Mesendoderm (in vitro differentiated cells): ENCODE data around the gene SIGLEC11.

Source experiments
- DNase-seq: peaks from one replicate; pipeline ENCODE4 v3.0.0; 2013
- H2AK5ac ChIP-seq: 2 replicates; pipeline ENCODE4 v1.6.1; 2013; ENCODE audit warnings: low read length, inconsistent platforms
- H2BK120ac ChIP-seq: 2 replicates; pipeline ENCODE4 v1.6.1; 2013; ENCODE audit warnings: low read depth, mild to moderate bottlenecking, low read length, moderate library complexity, mixed read lengths
- H2BK15ac ChIP-seq: replicated peaks from 2 replicates; pipeline ENCODE4 v1.6.1; 2013; ENCODE audit warnings: low read depth, mild to moderate bottlenecking, moderate library complexity
- H2BK5ac ChIP-seq: 2 replicates; pipeline ENCODE4 v1.6.1; 2013; ENCODE audit warnings: low read length, inconsistent platforms
- H3K18ac ChIP-seq: 2 replicates; pipeline ENCODE4 v1.6.1; 2013; ENCODE audit warnings: mild to moderate bottlenecking, low read length, mixed read lengths
- H3K23ac ChIP-seq: one replicate; pipeline ENCODE4 v1.6.1; 2013; ENCODE audit warnings: low read length
- H3K27ac ChIP-seq: 2 replicates; pipeline ENCODE4 v1.5.1; 2013; ENCODE audit warnings: low read depth, mild to moderate bottlenecking, inconsistent platforms, low read length, moderate library complexity
- H3K27me3 ChIP-seq: 2 replicates; pipeline ENCODE4 v1.6.1; 2013; ENCODE audit warnings: low read length, control low read depth, mild to moderate bottlenecking, inconsistent platforms; ENCODE audit not compliant: insufficient read depth, poor library complexity
- H3K36me3 ChIP-seq: 2 replicates; pipeline ENCODE4 v1.6.1; 2013; ENCODE audit warnings: low read length, inconsistent platforms; ENCODE audit not compliant: control insufficient read depth, insufficient read depth
- H3K4ac ChIP-seq: one replicate; pipeline ENCODE4 v1.6.1; 2013; ENCODE audit warnings: low read depth, mild to moderate bottlenecking, low read length, moderate library complexity
- H3K4me1 ChIP-seq: 2 replicates; pipeline ENCODE4 v1.6.1; 2013; ENCODE audit warnings: low read depth, low read length, inconsistent platforms; ENCODE audit not compliant: control insufficient read depth
- H3K4me2 ChIP-seq: 2 replicates; pipeline ENCODE4 v1.6.1; 2013; ENCODE audit warnings: low read length
- H3K4me3 ChIP-seq: 2 replicates; pipeline ENCODE4 v1.5.1; 2013; ENCODE audit warnings: mild to moderate bottlenecking, low read length
- H3K56ac ChIP-seq: one replicate; pipeline ENCODE4 v1.6.1; 2013; ENCODE audit warnings: low read length
- H3K79me1 ChIP-seq: 2 replicates; pipeline ENCODE4 v1.6.1; 2013; ENCODE audit warnings: low read length, inconsistent platforms
- H3K79me2 ChIP-seq: 2 replicates; pipeline ENCODE4 v1.6.1; 2013; ENCODE audit warnings: mild to moderate bottlenecking, low read length; ENCODE audit not compliant: control insufficient read depth, insufficient read depth
- H3K9ac ChIP-seq: 2 replicates; pipeline ENCODE4 v1.6.1; 2013; ENCODE audit warnings: low read length, inconsistent platforms
- H4K5ac ChIP-seq: one replicate; pipeline ENCODE4 v1.6.1; 2013; ENCODE audit warnings: low read length
- H4K8ac ChIP-seq: one replicate; pipeline ENCODE4 v1.6.1; 2013; ENCODE audit warnings: low read depth, mild to moderate bottlenecking, control low read depth, low read length, moderate library complexity
- WGBS: extraction: QIAGEN DNeasy Blood & Tissue Kit; methylation state at CpG from one replicate; pipeline ENCODE4 v1.1.7; 2013; ENCODE audit warnings: low lambda C conversion rate, missing lambda C conversion rate; ENCODE audit not compliant: insufficient coverage; ENCODE audit errors: extremely low coverage; 5-methylcytosine and 5-hydroxymethylcytosine counted together

SIGLEC11 gene

GRCh38 chr19:49999371-50000010 lies 38.5 kb upstream of the SIGLEC11 start:
- H3K4me2 ChIP-seq: no peak overlapping the region
- H3K18ac ChIP-seq: no peak overlapping the region
- no peak overlapping the region for H3K23ac ChIP-seq
- H3K27me3 ChIP-seq: no peaks in the 10 kb centered on the region
- DNase-seq: no peak
- WGBS: no CpG with 5 or more reads among the region's 6 CpGs
- H3K36me3 ChIP-seq: no peaks in the 10 kb centered on the region
- H3K79me1 ChIP-seq: no peaks in the 10 kb centered on the region
- H3K4me3 ChIP-seq: no peak overlapping the region
- H3K27ac ChIP-seq: no peak overlapping the region
- no peak overlapping the region for H3K4ac ChIP-seq
- no peak overlapping the region for H2BK120ac ChIP-seq
- no peak overlapping the region for H3K56ac ChIP-seq
- no peak overlapping the region for H3K9ac ChIP-seq
- H3K79me2 ChIP-seq: no peaks in the 10 kb centered on the region
- H2BK15ac ChIP-seq: no peak overlapping the region
- H4K8ac ChIP-seq: no peak overlapping the region
- no peak overlapping the region for H2BK5ac ChIP-seq
- H2AK5ac ChIP-seq: no peak overlapping the region
- H4K5ac ChIP-seq: no peak overlapping the region
- no peaks in the 10 kb centered on the region for H3K4me1 ChIP-seq

- no peak overlapping the region for H4K8ac ChIP-seq
- no peak overlapping the region for H3K27ac ChIP-seq
- no peaks in the 10 kb centered on the region for H3K79me2 ChIP-seq
- no peaks in the 10 kb centered on the region for H3K4me1 ChIP-seq
- H2BK5ac ChIP-seq: no peak overlapping the region
- no peaks in the 10 kb centered on the region for H3K36me3 ChIP-seq
- no CpG with 5 or more reads among the region's 5 CpGs for WGBS
- peak; percentile 81 for DNase-seq
- no peaks in the 10 kb centered on the region for H3K27me3 ChIP-seq
- H3K4ac ChIP-seq: no peak overlapping the region
- no peak overlapping the region for H4K5ac ChIP-seq
- no peaks in the 10 kb centered on the region for H3K79me1 ChIP-seq
- H3K56ac ChIP-seq: no peak overlapping the region
- no peak overlapping the region for H3K9ac ChIP-seq
- H3K23ac ChIP-seq: no peak overlapping the region
- no peak overlapping the region for H3K4me3 ChIP-seq
- H3K4me2 ChIP-seq: no peak overlapping the region
- H2BK15ac ChIP-seq: no peak overlapping the region
- H3K18ac ChIP-seq: no peak overlapping the region
- no peak overlapping the region for H2BK120ac ChIP-seq
- no peak overlapping the region for H2AK5ac ChIP-seq
Observed at GRCh38 chr19:49997709-49998108, 36.7 kb upstream of the SIGLEC11 start.

- no CpG with 5 or more reads among the region's 9 CpGs for WGBS
- H3K23ac ChIP-seq: no peak overlapping the region
Observed at GRCh38 chr19:49988433-49988832, 27.5 kb upstream of the SIGLEC11 start.

GRCh38 chr19:49988007-49988406 lies 27.0 kb upstream of the SIGLEC11 start:
- Histone ChIP-seq H2BK120ac (no peak overlapping the region), H2BK5ac (no peak overlapping the region), H3K79me2 (no peaks in the 10 kb centered on the region), H3K79me1 (no peaks in the 10 kb centered on the region), H3K4me1 (no peaks in the 10 kb centered on the region), H3K18ac (no peak overlapping the region), H3K4me2 (no peak overlapping the region), H3K4ac (no peak overlapping the region), H2BK15ac (no peak overlapping the region), H3K9ac (no peak overlapping the region), H3K36me3 (no peaks in the 10 kb centered on the region), H3K23ac (no peak overlapping the region), H3K27ac (no peak overlapping the region), H3K27me3 (no peaks in the 10 kb centered on the region), H4K5ac (no peak overlapping the region), H4K8ac (no peak overlapping the region), H3K4me3 (no peak overlapping the region), H2AK5ac (no peak overlapping the region), H3K56ac (no peak overlapping the region)
- WGBS: no CpG with 5 or more reads among the region's 5 CpGs
- DNase-seq: no peak

More at GRCh38 chr19:49988433-49988832, 27.5 kb upstream of the SIGLEC11 start:
- no peak overlapping the region for H2BK15ac ChIP-seq
- no peak for DNase-seq
- H3K79me1 ChIP-seq: no peaks in the 10 kb centered on the region
- H3K79me2 ChIP-seq: no peaks in the 10 kb centered on the region
- H3K9ac ChIP-seq: no peak overlapping the region
- no peak overlapping the region for H3K4me3 ChIP-seq
- H2AK5ac ChIP-seq: no peak overlapping the region
- no peak overlapping the region for H2BK120ac ChIP-seq
- no peak overlapping the region for H3K56ac ChIP-seq
- no peak overlapping the region for H3K4ac ChIP-seq
- no peak overlapping the region for H3K4me2 ChIP-seq
- no peak overlapping the region for H4K8ac ChIP-seq
- H3K4me1 ChIP-seq: no peaks in the 10 kb centered on the region
- no peaks in the 10 kb centered on the region for H3K36me3 ChIP-seq
- no peaks in the 10 kb centered on the region for H3K27me3 ChIP-seq
- H3K18ac ChIP-seq: no peak overlapping the region
- no peak overlapping the region for H3K27ac ChIP-seq
- H2BK5ac ChIP-seq: no peak overlapping the region
- H4K5ac ChIP-seq: no peak overlapping the region

GRCh38 chr19:49987159-49987698 lies 26.3 kb upstream of the SIGLEC11 start:
- Histone ChIP-seq H3K9ac (no peak overlapping the region), H2AK5ac (no peak overlapping the region), H4K5ac (no peak overlapping the region), H3K27me3 (no peaks in the 10 kb centered on the region), H3K23ac (no peak overlapping the region), H2BK120ac (no peak overlapping the region), H3K27ac (no peak overlapping the region), H3K36me3 (no peaks in the 10 kb centered on the region), H3K56ac (no peak overlapping the region), H2BK5ac (no peak overlapping the region), H3K4me2 (no peak overlapping the region), H3K79me2 (no peaks in the 10 kb centered on the region), H3K4me1 (no peaks in the 10 kb centered on the region), H4K8ac (no peak overlapping the region), H3K79me1 (no peaks in the 10 kb centered on the region), H3K4ac (no peak overlapping the region), H2BK15ac (no peak overlapping the region), H3K18ac (no peak overlapping the region), H3K4me3 (no peak overlapping the region)
- WGBS: no CpG with 5 or more reads among the region's 9 CpGs
- peak; percentile 98 for DNase-seq

- Histone ChIP-seq H3K27me3 (no peaks in the 10 kb centered on the region), H2BK120ac (no peak overlapping the region), H3K27ac (no peak overlapping the region), H4K5ac (no peak overlapping the region), H3K56ac (no peak overlapping the region), H3K36me3 (no peaks in the 10 kb centered on the region), H4K8ac (no peak overlapping the region), H3K4ac (no peak overlapping the region), H2BK5ac (no peak overlapping the region), H2AK5ac (no peak overlapping the region), H2BK15ac (no peak overlapping the region), H3K23ac (no peak overlapping the region), H3K4me2 (no peak overlapping the region), H3K9ac (no peak overlapping the region), H3K4me3 (no peak overlapping the region), H3K4me1 (no peaks in the 10 kb centered on the region), H3K79me2 (no peaks in the 10 kb centered on the region), H3K79me1 (no peaks in the 10 kb centered on the region), H3K18ac (no peak overlapping the region)
- WGBS: no CpG with 5 or more reads among the region's 10 CpGs
- no peak for DNase-seq
Observed at GRCh38 chr19:49986354-49986753, 25.4 kb upstream of the SIGLEC11 start.
